Hematopoietic multipotent progenitor cell treated with erythropoietin and hydrocortisone succinate and interleukin-3 and kit ligand, for 8 days (in vitro differentiated cells): ENCODE data around the gene LRP1B.
"Not testable (repeated sequence)": the region's sequence is repeated elsewhere in the genome, so short reads cannot be mapped to it uniquely, and the experiment has no call there.

ENCODE experiments used
- DNase-seq: peaks from one replicate; pipeline ENCODE4 v3.0.0-alpha.2; 2015

Gene LRP1B

DNA sequence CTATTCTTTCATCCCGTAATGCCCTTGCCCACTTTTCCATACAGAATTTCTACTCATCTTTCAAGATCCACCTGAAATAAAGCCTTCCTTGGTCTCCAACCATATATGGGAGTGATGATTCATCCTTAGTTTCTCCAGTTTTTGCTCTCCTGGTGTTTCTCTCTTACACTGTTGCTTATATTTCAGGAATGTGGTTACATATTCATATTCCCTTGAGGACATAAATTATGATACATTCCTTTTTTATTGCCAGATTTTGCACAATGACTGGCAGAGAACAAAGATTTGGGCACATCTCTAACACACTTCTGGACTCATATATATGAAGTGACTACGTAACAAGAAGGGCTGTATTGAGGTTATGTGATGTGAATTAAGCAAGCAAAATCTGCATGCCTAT is 1777.3 kb downstream of the LRP1B start:
- DNase-seq, result no peak

DNA sequence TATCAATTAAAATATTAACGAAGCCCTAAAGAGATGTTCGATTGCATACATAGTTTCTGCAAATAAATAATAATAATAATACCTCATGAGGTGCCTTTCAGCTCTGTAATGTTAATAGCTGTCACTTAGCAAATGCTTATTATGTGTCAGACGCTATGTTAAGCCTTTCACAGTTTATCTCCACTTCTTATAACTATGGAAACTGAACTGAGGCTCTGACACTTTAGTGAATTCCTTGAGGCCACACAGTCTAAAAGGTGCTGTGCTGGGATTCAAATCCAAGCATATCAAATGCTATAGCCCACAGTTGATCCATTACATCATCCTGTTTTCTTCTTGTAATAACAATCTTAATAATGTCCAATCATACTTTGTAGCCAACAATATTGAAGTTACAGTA is 1779.1 kb downstream of the LRP1B start:
- no peak for DNase-seq

DNA sequence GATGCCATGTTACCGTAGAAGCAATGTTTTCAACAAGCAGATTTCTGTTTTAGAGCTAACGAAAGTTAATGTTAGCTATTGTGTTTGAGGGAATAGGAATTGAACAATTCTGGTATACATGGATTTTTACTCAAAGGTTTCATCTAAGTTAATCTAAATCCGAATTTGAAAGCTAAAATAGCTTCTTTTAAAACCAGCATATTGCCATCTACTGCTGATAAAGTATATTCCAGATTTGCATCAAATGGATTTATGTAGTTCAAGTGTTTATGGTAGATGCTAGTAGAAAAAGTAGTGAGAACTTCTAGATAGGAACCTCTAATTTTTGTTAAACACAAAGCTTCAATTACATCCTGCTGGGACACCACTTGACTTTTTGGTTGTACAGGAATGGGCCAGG is 1781.1 kb downstream of the LRP1B start:
- DNase-seq, result no peak

DNA sequence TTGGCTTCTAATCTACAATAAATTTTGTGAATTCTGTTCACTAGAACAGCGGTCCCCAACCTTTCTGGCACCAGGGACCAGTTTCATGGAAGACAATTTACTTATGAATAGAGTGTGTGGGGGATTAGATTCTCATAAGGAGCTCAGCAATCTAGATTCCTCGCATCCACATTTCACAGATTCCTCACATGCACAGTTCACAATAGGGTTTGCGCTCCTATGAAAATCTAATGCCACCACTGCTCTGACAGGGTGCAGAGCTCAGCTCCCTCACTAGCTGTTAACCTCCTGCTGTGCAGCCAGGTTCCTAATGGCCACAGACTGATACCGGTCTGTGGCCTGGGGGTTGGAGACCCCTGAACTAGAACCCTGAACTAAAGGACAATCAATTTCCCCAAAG is 1782.0 kb downstream of the LRP1B start:
- DNase-seq, result no peak

DNA sequence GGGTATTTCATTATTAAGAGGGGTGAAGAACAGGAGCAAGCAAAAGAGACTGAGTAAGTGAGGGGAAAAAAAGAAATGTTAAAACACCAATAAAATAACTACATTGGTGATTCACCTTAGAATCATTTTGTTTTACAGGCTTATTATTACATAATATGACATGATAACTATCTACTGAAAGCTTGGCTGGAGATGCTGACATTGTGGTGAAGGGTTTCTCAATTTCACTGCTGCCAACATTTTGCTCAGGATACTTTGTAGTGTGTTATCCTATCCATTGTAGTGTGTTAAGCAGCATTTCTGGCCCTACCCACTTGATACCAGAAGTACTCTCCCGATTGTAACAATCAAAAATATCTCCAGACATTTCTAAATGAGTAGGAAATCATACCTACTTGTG is 1786.0 kb downstream of the LRP1B start:
- no peak for DNase-seq

DNA sequence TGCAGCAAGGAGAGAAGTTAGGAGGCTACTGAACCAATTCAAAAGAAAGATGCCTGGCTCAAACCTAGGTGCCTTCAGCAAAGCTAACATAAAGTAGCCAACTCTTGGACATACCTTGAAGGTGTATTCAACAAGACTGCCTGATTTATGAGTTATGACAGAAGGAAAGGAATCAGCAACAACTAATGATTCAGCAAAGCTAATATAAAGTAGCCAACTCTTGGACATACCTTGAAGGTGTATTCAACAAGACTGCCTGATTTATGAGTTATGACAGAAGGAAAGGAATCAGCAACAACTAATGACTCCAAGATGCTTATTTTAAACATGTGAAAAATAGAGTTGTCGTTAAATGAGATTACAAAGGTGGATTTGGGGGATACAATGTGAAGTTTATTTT is 1786.5 kb downstream of the LRP1B start:
- DNase-seq, result not testable (repeated sequence)

DNA sequence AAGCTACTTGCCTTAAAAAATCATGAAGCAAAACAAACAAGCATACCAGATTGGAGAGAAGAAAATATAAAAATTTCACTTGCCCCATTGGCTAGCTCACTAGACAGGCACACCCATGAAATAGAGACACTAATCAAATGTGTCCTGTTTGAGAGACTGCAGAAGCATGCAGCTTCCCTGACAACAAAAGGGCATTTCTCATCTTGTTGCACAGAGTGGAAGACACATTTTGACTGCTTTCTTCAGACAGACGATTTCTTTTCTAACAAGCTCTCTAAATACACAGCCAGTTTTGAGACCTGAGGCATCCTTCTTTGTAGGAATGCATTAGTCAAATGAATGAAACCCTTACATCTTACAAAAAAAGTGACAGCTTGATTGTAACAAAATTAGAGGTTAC is 1792.0 kb downstream of the LRP1B start:
- no peak for DNase-seq

DNA sequence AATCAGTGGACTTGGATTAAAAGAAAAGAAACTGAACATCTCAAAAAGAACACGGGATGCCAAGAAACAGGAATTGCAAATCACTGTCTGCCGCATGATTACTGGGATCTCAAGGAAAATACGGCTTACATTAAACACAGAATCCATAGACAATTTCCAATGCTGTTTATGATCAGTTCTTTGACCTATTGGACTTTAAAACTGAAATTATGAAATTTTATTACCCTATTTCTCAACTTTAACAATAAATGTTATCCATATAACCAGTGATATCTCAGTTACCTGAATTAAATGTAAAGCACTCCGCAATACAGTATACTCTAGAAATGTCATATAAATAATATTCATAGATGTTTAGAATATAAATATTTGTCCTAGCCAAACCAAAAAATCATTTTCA is 1793.8 kb downstream of the LRP1B start:
- no peak for DNase-seq

DNA sequence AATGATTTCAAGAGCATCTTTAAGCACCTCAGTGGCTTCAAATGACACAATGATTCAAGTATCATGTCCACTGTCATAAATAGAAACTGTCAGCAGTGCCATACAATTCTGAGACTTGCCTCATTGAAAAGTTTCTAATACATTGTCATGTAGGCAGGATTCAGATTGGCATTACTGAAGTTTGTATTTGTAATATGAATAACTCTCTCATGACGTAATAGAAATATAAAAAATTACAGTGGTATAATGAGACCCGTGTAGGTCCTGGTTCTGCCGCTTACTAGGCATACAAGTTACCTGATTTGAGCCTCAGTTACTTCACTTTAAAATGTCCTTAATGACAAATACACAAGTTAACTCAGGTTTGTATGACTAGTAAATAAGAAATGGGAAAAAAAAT is 1814.5 kb downstream of the LRP1B start:
- no peak for DNase-seq

DNA sequence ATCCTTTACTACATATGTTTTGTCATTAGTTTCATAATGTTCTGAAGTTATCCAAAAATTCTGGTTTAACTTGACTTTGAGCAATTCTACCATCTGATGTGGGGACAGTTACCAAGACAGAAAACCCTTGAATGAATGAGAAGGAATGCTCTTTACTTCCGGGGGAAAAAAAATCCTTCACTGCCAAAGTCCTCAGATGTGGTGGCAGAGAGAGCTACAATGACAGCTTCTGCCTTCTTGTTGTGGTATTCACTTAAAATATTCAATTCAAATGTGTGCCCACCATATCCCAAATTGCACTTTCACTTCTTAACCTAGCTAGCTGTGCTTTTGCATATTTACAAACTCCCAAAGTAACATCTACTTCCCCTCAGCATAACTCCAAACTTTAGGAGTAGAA is 1818.9 kb downstream of the LRP1B start:
- no peak for DNase-seq

DNA sequence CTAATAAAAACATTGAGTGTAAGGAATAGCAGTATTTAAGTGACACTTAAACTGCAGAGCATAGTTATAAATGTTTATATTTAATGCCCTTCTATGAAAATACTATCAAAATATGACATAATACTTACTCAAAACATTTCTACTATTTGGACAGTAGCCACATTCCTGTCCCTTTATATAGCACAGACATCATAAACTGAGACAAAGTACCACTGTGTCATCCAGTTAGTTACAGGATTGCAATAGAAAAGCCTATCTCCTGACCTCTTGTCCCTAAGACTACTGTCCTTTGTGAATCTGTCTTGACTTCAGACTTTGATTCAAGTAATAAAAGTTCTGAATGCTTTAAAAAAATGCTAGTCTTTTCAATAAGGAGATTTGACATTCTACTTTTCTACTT is 1822.1 kb downstream of the LRP1B start:
- no peak for DNase-seq

DNA sequence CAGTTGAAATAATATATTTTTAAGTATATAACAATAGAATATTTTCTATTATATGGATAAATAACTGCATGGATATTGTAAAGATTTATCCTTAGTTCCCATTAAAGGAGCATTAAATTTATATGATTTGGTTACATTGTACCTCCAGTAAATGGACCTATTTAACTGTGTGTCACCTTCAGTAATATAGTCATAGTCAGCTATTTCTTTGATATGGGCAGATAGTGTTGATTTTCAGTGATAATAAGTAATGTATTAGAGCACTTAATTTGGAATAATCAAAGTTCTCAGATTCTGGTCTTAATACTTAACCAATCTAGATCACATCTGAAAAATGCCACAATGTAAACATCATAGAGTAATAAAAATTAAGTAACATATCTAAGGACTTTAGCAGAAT is 1823.3 kb downstream of the LRP1B start:
- DNase-seq, result no peak

DNA sequence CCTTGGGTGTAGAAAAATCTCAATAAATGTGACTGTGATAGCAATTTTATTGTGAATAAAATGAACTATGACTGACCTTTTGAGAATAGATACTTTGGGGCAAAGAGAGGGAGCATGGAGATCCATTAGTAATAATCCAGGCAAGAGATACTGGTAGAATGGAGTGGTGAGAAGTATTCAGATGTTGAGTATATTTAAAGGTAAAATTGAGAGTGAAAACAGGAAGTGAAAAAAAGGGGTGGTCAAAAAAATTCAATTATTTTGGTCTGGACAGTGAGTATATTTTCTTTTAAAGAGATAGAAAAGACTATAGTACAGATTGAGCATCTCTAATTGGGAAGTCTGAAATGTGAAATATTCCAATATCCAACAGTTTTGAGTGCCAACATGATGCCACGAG is 1835.0 kb downstream of the LRP1B start:
- no peak for DNase-seq

DNA sequence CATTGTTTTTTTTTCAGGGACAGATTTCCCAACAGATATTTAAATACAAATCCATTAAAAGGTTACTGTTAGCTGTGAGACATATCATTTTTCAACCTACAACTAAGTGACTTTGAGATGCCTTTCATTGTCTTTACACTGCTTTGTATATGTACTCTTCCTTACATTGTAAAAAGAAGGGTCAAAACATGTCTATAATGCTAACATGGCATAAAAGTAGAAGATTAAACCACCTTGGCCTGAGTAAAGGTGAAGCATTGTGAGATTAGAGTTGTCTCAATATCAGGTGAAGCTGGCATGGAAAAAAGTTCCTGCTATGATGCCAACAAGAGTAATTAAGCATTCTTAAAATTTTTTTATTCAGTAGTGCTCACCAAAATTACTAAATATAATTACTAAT is 1842.1 kb downstream of the LRP1B start:
- no peak for DNase-seq

DNA sequence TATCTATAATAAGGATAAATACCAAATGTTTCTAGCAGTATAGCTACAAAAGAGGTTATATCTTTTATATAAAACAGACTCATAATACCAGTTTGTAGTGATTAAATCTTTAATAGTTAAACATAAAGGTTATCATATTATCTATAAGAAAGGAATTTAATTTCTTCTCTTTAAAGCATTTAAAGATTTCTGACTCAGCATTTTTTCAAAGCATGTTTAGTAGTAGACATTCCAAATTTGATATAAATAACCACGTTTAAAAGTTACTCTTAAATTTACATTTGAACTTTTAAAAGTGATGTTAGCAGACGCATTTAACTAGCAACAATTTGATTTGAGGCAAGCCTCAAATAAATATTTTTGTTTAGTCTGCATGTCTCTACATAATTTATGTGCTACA is 1842.6 kb downstream of the LRP1B start:
- no peak for DNase-seq

DNA sequence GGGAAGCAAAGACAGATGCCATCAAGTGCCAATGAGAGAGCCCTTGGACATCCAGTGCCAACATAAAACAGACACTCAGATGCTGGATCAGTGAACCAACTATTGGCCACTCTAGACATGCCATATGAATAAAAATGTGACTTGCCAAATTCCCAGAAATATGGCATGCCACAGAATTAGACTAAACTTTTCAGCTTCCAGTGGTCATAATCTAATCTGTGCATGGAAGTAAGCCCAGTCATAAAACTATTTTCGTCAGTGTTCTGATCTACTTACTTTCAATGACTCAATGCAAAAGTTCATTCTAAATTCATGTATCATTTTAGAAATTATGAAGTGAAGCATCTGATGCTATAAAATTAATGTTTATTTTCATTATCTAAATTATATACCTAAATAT is 1844.4 kb downstream of the LRP1B start:
- DNase-seq, result no peak

DNA sequence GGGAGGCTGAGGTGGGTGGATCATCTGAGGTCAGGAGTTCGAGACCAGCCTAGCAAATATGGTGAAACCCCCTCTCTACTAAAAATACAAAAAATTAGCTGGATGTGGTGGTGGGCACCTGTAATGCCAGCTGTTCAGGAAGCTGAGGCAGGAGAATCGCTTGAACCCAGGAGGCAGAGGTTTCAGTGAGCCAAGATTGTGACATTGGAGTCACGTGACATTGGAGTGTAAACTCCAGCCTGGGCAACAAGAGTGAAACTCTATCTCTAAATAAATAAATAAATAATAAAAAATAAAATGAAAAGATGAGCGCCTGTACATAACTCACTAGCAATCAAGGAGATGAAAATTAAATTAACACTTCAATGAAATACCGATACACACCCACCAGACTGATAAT is 1853.5 kb downstream of the LRP1B start:
- not testable (repeated sequence) for DNase-seq

DNA sequence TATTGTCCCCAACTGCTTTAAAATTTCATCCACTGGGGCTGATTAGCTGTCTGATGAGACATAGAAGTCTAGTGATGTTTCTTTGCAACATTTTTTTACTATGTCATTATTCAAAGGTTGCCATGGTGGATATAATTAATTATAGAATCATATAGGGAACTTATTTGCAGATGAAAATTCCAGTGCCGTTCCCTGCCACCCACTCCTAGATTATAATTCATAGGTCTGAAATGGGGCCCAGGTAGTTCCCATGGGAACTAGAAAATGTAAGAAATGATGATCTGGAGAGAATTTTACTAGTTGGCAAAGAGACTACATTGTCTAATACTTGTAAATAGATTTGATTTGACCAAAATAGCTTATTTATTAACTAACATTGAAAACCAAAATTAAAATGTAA is 1854.2 kb downstream of the LRP1B start:
- no peak for DNase-seq

DNA sequence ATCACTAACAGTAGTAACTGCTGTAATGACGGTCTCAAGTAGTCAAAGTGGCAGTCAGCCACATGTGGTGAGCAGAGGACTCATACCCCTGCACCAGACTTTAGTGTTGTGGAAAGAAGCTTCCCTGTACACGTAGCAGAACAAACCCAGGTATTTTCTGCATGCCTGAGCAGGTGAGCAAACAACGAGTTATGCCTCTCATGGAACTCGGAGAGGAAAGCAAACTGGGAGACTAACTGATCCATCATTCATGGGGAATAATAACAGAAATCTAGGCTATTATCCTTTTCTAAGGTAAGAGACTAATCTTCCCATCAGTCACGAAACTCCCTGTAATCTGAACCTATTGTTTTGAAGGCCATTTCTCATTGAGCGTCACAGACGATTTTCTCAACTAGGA is 1855.4 kb downstream of the LRP1B start:
- no peak for DNase-seq

DNA sequence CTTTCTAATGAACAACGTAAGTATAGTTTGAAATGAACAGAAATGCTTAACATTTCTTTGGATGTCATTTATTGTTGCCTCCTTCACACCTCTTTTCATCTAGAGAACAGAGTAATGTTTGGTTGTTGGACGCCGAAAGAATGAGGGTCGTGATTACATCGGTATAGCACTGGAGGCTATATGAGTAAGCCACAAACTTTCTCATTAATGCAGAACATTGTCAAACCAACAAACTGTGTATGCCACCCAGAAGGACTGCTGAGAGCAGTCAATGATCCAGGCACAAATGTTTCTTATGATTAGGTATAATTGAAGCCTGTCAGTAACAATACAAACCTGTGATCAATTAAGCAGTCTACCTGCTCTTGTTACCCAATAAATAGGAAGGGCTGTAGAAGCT is 1855.9 kb downstream of the LRP1B start:
- no peak for DNase-seq

DNA sequence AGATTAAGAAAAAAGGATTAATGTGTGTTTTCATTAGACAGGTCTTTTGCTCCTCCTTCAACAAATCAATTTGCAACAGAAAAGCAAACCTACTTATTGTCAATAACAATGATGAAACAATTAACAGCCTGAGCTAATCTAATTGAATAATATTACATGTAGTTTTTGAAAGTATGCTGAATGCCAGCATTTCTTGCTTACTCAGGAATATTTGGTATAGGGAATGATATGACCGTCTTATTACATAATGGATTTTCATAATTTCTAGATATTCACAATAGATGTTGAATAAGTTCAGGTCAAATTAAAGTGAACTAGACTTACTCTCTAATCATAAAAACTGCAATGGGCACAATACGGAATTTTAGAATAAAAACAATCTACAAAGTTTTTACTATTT is 1856.9 kb downstream of the LRP1B start:
- DNase-seq, result no peak

DNA sequence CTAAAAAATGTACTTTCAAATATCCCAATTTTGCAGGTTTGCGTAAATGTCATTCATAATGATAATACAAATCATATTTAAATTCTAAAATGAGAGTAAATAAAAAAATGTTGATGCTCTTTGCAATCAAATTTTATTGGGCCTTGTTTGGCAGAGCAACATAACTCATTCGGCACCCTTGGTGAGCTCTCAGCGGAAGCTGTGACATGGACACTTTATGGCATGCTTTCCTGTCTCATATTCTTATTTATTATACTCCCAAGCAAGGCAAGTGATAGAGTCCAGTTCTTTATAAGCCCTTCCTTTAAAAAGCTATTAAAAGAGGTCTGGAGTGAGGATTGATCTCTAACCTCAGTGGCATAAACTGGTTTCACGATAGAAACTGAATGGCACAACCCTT is 1857.4 kb downstream of the LRP1B start:
- no peak for DNase-seq

DNA sequence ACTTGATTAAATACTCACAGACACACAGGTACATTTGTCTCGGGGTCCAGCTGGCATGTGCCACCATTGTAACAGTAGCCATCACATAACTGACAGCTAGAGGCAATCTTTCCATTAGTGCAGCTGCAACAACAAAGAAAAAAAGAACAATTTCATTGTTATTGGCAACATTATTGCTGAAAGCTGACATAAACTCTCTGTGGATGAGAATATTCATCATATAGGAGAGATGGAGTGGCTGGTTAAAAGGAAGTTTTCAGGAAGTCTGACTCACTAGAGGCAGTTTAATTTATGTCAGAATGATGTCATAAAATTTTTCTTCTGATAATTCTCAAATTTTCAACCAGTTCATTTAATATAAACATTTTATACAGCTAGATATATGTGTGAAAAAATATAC is 1860.6 kb downstream of the LRP1B start:
- DNase-seq, result no peak

DNA sequence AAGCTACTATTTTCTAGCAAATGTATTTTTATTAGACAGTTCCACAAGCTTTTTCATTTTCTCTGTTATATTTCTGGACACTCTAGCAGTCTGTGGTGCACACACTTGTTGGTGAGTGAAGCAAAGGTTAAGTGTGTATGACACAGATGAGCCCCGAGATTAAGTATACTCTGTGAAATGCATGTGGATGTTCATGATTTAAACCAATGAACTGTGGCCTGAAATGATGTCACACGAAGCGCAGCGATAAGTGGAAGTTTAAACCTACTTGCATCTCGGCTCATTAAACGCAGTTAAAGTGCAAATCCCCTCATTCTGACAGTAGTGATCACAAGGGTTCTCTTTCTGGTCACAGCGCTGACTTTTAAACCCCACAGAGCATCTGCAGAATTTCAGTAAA is 1861.8 kb downstream of the LRP1B start:
- DNase-seq, result no peak

DNA sequence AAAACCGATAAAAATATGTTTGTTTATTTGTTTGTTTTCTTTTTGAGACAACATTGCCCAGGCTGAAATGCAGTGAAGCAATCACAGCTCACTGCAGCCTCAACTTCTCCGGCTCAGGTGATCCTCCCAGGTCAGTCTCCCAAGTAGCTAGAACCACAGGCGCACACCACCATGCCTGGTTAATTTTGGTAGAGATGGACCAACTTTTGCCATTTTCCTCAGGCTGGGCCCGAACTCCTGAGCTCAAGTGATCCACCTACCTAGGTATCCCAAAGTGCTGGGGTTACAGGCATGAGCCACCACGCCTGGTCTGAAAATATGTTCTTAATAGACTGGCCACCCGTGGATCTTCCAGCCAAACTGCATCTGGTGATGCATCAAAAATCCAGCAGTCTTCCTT is 1867.9 kb downstream of the LRP1B start:
- DNase-seq, result no peak

DNA sequence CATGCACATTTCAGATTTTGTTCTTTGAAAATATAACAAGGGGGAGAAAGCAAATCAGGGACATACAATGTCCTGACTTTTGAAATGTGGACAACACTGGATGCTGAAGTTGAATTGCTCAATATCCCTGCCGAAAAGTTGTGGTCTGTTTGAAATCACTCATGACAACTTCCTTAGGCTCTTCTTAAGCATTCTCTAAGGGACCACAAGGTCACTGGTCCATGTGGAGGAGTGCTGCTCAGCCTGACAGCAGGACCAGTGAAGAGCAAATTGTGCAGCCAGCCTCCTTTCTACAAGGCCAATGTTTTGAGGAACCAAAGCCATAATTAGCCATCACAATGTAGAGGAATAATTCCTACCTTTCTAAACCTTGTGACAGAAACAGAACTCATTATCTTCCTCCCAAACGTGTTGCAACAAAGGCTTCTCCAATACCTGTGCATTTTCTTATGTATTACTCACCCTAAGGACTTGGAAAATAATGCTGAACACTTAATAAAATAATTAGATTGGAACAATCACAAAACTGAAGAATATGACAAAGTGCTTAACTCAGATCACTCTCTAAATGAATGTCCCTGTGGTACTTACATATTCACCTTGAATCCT is 1873.0 kb downstream of the LRP1B start:
- no peak for DNase-seq
